ENCODE data around the gene CD177. TPM values are rescaled to one million over a fixed set of nuclear protein-coding genes. Genes with fewer than 3 reads are reported as not detected.

The CD177 gene, protein sequence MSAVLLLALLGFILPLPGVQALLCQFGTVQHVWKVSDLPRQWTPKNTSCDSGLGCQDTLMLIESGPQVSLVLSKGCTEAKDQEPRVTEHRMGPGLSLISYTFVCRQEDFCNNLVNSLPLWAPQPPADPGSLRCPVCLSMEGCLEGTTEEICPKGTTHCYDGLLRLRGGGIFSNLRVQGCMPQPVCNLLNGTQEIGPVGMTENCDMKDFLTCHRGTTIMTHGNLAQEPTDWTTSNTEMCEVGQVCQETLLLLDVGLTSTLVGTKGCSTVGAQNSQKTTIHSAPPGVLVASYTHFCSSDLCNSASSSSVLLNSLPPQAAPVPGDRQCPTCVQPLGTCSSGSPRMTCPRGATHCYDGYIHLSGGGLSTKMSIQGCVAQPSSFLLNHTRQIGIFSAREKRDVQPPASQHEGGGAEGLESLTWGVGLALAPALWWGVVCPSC
- total RNA-seq (2014; rRNA removed; shearing (Covaris generic); ENCODE audit: low replicate concordance), result not detected in 2 replicates

DNA sequence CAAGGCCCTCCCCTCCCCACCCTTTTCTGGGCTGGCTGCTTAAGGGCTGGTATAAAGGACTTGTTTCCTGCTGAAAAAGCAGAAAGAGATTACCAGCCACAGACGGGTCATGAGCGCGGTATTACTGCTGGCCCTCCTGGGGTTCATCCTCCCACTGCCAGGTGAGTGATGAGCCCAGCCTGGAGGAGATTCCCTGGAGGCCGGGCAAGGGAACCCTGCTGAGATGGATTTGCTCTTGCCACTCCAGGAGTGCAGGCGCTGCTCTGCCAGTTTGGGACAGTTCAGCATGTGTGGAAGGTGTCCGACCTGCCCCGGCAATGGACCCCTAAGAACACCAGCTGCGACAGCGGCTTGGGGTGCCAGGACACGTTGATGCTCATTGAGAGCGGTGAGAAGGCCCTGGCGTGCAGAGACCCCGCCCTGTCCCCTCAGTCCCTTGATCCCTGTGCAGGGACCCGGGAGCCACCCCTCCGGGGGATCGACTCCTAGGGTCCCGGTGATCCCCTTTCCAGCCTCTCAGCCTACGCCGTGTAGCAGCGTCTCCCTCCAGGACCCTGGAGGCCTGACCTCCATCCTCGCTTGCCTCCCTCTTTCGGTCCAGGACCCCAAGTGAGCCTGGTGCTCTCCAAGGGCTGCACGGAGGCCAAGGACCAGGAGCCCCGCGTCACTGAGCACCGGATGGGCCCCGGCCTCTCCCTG, at the start of gene CD177:
Gene CD177, plus strand, starts transcription at position 81 of the 699 bp plus-strand sequence. Its CDS starts 29 bp downstream, at position 110.
- no peak within 1 kb of the TSS for H3K9ac ChIP-seq (ENCODE audit: low read length)
- H3K9me2 ChIP-seq (replicated peaks; ENCODE audit: insufficient read depth, low read length), result no peaks in the 10 kb centered on the region
- H3K9me3 ChIP-seq (ENCODE audit: low read length), result no peaks in the 10 kb centered on the region
- no peak for DNase-seq
- H3K4me2 ChIP-seq (ENCODE audit: low read depth, low read length, poor library complexity, severe bottlenecking), result no peak within 1 kb of the TSS
- H3K27ac ChIP-seq (ENCODE audit: low read length), result no peak within 1 kb of the TSS
- H3K4me3 ChIP-seq (ENCODE audit: low read length), result no peak within 1 kb of the TSS
- no peaks in the 10 kb centered on the region for H4K20me1 ChIP-seq (ENCODE audit: insufficient read depth, low read depth, low read length)
- no peaks in the 10 kb centered on the region for H3K79me2 ChIP-seq (ENCODE audit: low read length)
- no peaks in the 10 kb centered on the region for H3K4me1 ChIP-seq (ENCODE audit: low read length)
- no peaks in the 10 kb centered on the region for H3K36me3 ChIP-seq (ENCODE audit: insufficient read depth, low read length)
- no peak within 1 kb of the TSS for H2AFZ ChIP-seq (ENCODE audit: low read length)
- no peaks in the 10 kb centered on the region for H3K27me3 ChIP-seq (ENCODE audit: low read length)

DNA sequence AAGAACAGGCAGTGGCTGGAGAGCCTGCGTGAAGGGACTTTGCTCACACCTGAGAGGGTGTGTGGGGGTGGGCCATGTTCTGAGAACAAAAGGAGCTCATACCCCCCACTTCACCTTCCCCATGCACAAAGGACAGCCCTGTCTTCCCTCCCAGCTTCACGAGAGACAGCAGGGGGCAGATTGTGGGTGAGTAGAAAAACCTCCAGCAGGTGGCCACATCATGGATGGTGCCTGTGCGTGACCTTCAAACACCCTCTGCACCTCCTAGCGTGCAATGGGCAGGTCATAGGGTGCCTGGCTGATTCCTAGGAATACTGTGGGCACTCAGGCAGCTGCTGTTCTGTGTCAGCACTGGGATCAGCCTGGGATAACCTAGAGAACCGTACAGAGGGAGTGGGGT, 47.8 kb upstream of the CD177 start:
- H3K4me1 ChIP-seq (ENCODE audit: low read length), result no peaks in the 10 kb centered on the region
- no peak overlapping the region for H3K4me2 ChIP-seq (ENCODE audit: low read depth, low read length, poor library complexity, severe bottlenecking)
- H3K27me3 ChIP-seq (ENCODE audit: low read length), result no peaks in the 10 kb centered on the region
- no peaks in the 10 kb centered on the region for H3K79me2 ChIP-seq (ENCODE audit: low read length)
- H3K9me2 ChIP-seq (replicated peaks; ENCODE audit: insufficient read depth, low read length), result no peaks in the 10 kb centered on the region
- H3K36me3 ChIP-seq (ENCODE audit: insufficient read depth, low read length), result no peaks in the 10 kb centered on the region
- DNase-seq, result peak; percentile 71
- no peaks in the 10 kb centered on the region for H3K9me3 ChIP-seq (ENCODE audit: low read length)
- no peak overlapping the region for H2AFZ ChIP-seq (ENCODE audit: low read length)
- H4K20me1 ChIP-seq (ENCODE audit: insufficient read depth, low read depth, low read length), result no peaks in the 10 kb centered on the region
- H3K4me3 ChIP-seq (ENCODE audit: low read length), result no peak overlapping the region
- no peak overlapping the region for H3K27ac ChIP-seq (ENCODE audit: low read length)
- no peak overlapping the region for H3K9ac ChIP-seq (ENCODE audit: low read length)

DNA sequence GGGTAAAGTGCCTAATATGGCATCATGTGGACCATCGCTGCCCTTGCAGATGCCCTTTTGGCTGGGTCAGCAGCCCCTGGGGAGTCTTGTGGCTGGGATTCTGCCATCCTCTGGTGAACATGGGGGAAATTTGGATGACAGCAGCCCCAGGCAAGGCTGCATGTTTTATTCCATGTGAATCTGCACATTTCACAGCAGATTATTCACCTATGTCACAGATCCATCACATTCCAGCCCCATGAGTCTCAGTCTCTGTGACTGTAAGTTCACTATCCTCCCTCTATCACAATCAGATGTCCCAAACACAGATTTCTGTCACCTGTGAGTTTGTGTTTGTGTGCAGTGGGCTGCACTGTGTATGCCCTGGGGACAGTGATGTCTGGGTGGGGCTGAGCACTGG, 47.4 kb upstream of the CD177 start:
- no peaks in the 10 kb centered on the region for H3K79me2 ChIP-seq (ENCODE audit: low read length)
- no peak overlapping the region for H2AFZ ChIP-seq (ENCODE audit: low read length)
- no peak overlapping the region for H3K4me3 ChIP-seq (ENCODE audit: low read length)
- no peaks in the 10 kb centered on the region for H3K9me3 ChIP-seq (ENCODE audit: low read length)
- H3K36me3 ChIP-seq (ENCODE audit: insufficient read depth, low read length), result no peaks in the 10 kb centered on the region
- DNase-seq, result no peak
- no peak overlapping the region for H3K4me2 ChIP-seq (ENCODE audit: low read depth, low read length, poor library complexity, severe bottlenecking)
- no peaks in the 10 kb centered on the region for H4K20me1 ChIP-seq (ENCODE audit: insufficient read depth, low read depth, low read length)
- no peaks in the 10 kb centered on the region for H3K27me3 ChIP-seq (ENCODE audit: low read length)
- no peaks in the 10 kb centered on the region for H3K4me1 ChIP-seq (ENCODE audit: low read length)
- no peaks in the 10 kb centered on the region for H3K9me2 ChIP-seq (replicated peaks; ENCODE audit: insufficient read depth, low read length)
- H3K9ac ChIP-seq (ENCODE audit: low read length), result no peak overlapping the region
- H3K27ac ChIP-seq (ENCODE audit: low read length), result no peak overlapping the region

DNA sequence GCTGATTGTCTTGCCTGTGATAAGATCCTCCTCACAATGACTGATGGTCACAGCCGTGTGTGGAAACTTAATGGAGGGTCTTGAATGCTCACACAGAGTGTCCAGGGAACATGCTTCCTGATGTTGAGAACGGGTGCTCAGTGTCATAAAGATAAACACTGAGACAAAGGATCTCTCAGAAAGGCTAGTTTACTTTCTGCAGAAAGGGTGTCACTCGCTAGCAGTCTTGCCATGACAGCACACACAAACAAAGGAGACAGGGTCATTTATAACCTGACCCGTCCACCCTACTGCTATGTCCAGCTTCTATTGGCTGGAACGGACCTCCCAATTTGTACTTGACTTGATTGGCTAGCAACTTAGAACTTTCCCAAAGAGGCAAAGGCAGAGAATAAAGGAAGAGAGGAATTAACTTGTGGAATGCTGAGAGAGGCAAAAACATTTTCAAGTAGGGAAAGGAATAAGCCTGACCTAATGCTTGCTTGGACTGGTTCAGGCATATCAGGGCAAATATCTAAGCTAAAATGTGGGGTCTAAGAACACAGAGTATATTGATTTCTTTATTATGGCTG, 45.2 kb upstream of the CD177 start:
- no peaks in the 10 kb centered on the region for H3K79me2 ChIP-seq (ENCODE audit: low read length)
- DNase-seq, result no peak
- no peak overlapping the region for H2AFZ ChIP-seq (ENCODE audit: low read length)
- no peak overlapping the region for H3K4me3 ChIP-seq (ENCODE audit: low read length)
- no peaks in the 10 kb centered on the region for H3K9me2 ChIP-seq (replicated peaks; ENCODE audit: insufficient read depth, low read length)
- H3K4me1 ChIP-seq (ENCODE audit: low read length), result no peaks in the 10 kb centered on the region
- H3K27me3 ChIP-seq (ENCODE audit: low read length), result no peaks in the 10 kb centered on the region
- no peaks in the 10 kb centered on the region for H3K9me3 ChIP-seq (ENCODE audit: low read length)
- no peak overlapping the region for H3K4me2 ChIP-seq (ENCODE audit: low read depth, low read length, poor library complexity, severe bottlenecking)
- H4K20me1 ChIP-seq (ENCODE audit: insufficient read depth, low read depth, low read length), result no peaks in the 10 kb centered on the region
- H3K27ac ChIP-seq (ENCODE audit: low read length), result no peak overlapping the region
- H3K9ac ChIP-seq (ENCODE audit: low read length), result no peak overlapping the region
- H3K36me3 ChIP-seq (ENCODE audit: insufficient read depth, low read length), result no peaks in the 10 kb centered on the region

DNA sequence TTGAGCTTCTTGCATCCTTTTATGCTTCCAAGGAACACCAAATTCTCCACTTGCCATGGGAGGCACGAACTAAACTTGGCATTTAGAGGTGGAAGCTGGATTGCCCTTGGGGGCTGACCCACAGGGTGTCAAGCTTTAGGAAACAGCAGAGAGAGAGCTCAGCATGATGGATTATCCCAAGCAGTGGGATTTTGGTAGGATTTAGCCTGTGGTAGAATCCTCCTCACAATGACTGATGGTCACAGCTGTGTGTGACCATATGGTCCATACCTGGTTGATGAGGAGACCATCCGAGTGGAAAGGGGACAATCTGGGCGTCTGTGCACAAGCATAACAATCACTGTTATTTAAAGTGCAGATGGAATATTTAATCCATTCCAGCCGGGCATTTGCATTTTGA, 44.0 kb upstream of the CD177 start:
- Histone ChIP-seq H3K4me2 (ENCODE audit: low read depth, low read length, poor library complexity, severe bottlenecking) (no peak overlapping the region), H3K36me3 (ENCODE audit: insufficient read depth, low read length) (no peaks in the 10 kb centered on the region), H3K27ac (ENCODE audit: low read length) (no peak overlapping the region), H3K9me2 (replicated peaks; ENCODE audit: insufficient read depth, low read length) (no peaks in the 10 kb centered on the region), H3K4me1 (ENCODE audit: low read length) (no peaks in the 10 kb centered on the region), H3K9me3 (ENCODE audit: low read length) (no peaks in the 10 kb centered on the region), H4K20me1 (ENCODE audit: insufficient read depth, low read depth, low read length) (no peaks in the 10 kb centered on the region), H2AFZ (ENCODE audit: low read length) (no peak overlapping the region), H3K9ac (ENCODE audit: low read length) (no peak overlapping the region), H3K4me3 (ENCODE audit: low read length) (no peak overlapping the region), H3K79me2 (ENCODE audit: low read length) (no peaks in the 10 kb centered on the region), H3K27me3 (ENCODE audit: low read length) (no peaks in the 10 kb centered on the region)
- no peak for DNase-seq

DNA sequence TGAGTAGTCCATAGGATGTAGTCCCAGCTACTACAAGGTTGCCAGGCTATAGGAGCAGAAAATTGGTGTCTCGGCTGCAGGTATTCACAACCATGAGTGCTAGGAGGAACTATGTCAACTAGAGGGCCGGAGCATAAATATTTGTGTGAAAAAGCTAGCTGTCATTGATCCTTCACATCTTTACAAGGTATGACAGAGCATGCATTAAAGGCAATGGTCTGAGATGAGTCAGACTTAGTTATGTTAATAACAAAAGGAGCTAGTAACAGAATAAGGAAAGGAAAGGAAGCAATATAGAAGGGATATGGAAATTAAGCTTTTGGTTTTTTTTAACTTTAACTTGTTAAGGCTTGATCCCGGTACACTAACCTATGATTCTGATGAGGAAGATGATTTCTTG, 43.3 kb upstream of the CD177 start:
- H3K4me3 ChIP-seq (ENCODE audit: low read length), result no peak overlapping the region

DNA sequence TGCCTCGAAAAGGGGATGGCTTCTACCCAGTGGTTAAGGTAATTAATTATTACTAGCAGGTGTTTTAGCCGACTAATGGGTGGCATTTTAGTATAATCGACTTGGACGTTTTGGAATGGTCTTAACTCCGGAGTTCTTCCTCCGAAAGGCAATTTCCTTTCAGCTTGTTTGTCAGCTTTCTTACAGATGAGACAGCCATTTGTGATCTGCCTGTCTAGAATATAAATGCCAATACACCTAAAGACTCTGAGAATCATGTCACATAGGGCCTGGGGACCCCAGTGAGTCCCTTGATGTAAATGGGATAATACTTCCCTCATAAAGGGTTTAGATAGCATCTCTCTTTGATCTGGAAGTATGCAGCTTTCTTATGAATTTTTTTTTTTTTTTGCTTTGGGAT, 42.2 kb upstream of the CD177 start:
- Histone ChIP-seq H3K9ac (ENCODE audit: low read length) (no peak overlapping the region), H3K36me3 (ENCODE audit: insufficient read depth, low read length) (no peaks in the 10 kb centered on the region), H2AFZ (ENCODE audit: low read length) (no peak overlapping the region), H3K9me2 (replicated peaks; ENCODE audit: insufficient read depth, low read length) (no peaks in the 10 kb centered on the region), H3K4me3 (ENCODE audit: low read length) (no peak overlapping the region), H3K79me2 (ENCODE audit: low read length) (no peaks in the 10 kb centered on the region), H3K4me2 (ENCODE audit: low read depth, low read length, poor library complexity, severe bottlenecking) (no peak overlapping the region), H3K9me3 (ENCODE audit: low read length) (no peaks in the 10 kb centered on the region), H3K27me3 (ENCODE audit: low read length) (no peaks in the 10 kb centered on the region), H3K4me1 (ENCODE audit: low read length) (no peaks in the 10 kb centered on the region), H3K27ac (ENCODE audit: low read length) (no peak overlapping the region), H4K20me1 (ENCODE audit: insufficient read depth, low read depth, low read length) (no peaks in the 10 kb centered on the region)
- no peak for DNase-seq

More for the DNA sequence above, 43.3 kb upstream of the CD177 start:
- H3K9ac ChIP-seq (ENCODE audit: low read length), result no peak overlapping the region
- no peak for DNase-seq
- H3K27ac ChIP-seq (ENCODE audit: low read length), result no peak overlapping the region
- no peaks in the 10 kb centered on the region for H4K20me1 ChIP-seq (ENCODE audit: insufficient read depth, low read depth, low read length)
- H3K79me2 ChIP-seq (ENCODE audit: low read length), result no peaks in the 10 kb centered on the region
- no peak overlapping the region for H3K4me2 ChIP-seq (ENCODE audit: low read depth, low read length, poor library complexity, severe bottlenecking)
- no peaks in the 10 kb centered on the region for H3K27me3 ChIP-seq (ENCODE audit: low read length)
- no peaks in the 10 kb centered on the region for H3K9me2 ChIP-seq (replicated peaks; ENCODE audit: insufficient read depth, low read length)
- H3K4me1 ChIP-seq (ENCODE audit: low read length), result no peaks in the 10 kb centered on the region
- H3K36me3 ChIP-seq (ENCODE audit: insufficient read depth, low read length), result no peaks in the 10 kb centered on the region
- no peak overlapping the region for H2AFZ ChIP-seq (ENCODE audit: low read length)
- H3K9me3 ChIP-seq (ENCODE audit: low read length), result no peaks in the 10 kb centered on the region

DNA sequence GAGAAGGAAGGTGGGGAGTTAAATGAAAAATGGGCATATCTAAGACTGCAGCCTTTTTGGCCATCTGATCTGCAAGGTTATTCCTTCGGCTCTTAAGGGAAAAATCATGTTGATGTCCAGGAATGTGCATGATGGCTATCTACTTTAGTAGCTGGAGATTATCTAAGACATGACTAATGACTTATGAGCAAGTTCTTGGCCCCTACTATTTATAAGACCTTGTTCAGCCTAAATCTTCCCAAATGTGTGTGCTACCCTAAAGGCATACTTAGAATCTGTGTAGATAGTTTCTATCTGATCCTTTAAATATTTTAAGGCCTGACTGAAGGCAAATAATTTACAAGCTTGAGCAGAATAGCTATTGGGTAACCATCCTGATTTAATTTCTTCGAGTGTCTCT, 41.8 kb upstream of the CD177 start:
- no peak overlapping the region for H3K4me2 ChIP-seq (ENCODE audit: low read depth, low read length, poor library complexity, severe bottlenecking)
- no peak for DNase-seq
- H3K79me2 ChIP-seq (ENCODE audit: low read length), result no peaks in the 10 kb centered on the region
- H3K4me1 ChIP-seq (ENCODE audit: low read length), result no peaks in the 10 kb centered on the region
- H3K27ac ChIP-seq (ENCODE audit: low read length), result no peak overlapping the region
- no peaks in the 10 kb centered on the region for H3K9me2 ChIP-seq (replicated peaks; ENCODE audit: insufficient read depth, low read length)
- H4K20me1 ChIP-seq (ENCODE audit: insufficient read depth, low read depth, low read length), result no peaks in the 10 kb centered on the region
- H3K27me3 ChIP-seq (ENCODE audit: low read length), result no peaks in the 10 kb centered on the region
- no peak overlapping the region for H3K9ac ChIP-seq (ENCODE audit: low read length)
- H3K4me3 ChIP-seq (ENCODE audit: low read length), result no peak overlapping the region
- no peaks in the 10 kb centered on the region for H3K36me3 ChIP-seq (ENCODE audit: insufficient read depth, low read length)
- no peaks in the 10 kb centered on the region for H3K9me3 ChIP-seq (ENCODE audit: low read length)
- no peak overlapping the region for H2AFZ ChIP-seq (ENCODE audit: low read length)

All from Karpas-422 (cell line).